Fibroblast of skin of right biceps (primary cell): ENCODE data around the gene FAN1.
A peak's percentile ranks its signal among the peaks of the same experiment; 100 is the strongest.

ENCODE experiments used
- DNase-seq: peaks from one replicate; pipeline ENCODE4 v3.0.0-alpha.2; 2013

Gene FAN1

GRCh38 chr15:30962659-30963058 is 58.9 kb downstream of the FAN1 start:
- DNase-seq, result no peak

- DNase-seq, result no peak
Observed at GRCh38 chr15:30963681-30964080, 60.0 kb downstream of the FAN1 start.

- no peak for DNase-seq
Observed at GRCh38 chr15:30969724-30970123, 66.0 kb downstream of the FAN1 start.

- DNase-seq, result no peak
Observed at GRCh38 chr15:30973379-30973778, 69.7 kb downstream of the FAN1 start.

- no peak for DNase-seq
Observed at GRCh38 chr15:30974112-30974511, 70.4 kb downstream of the FAN1 start.

GRCh38 chr15:30978328-30978727 is 74.6 kb downstream of the FAN1 start:
- DNase-seq, result no peak

GRCh38 chr15:30979457-30979856 is 75.7 kb downstream of the FAN1 start:
- no peak for DNase-seq

GRCh38 chr15:30984118-30984517 is 80.4 kb downstream of the FAN1 start:
- DNase-seq, result no peak

GRCh38 chr15:30984542-30984941 is 80.8 kb downstream of the FAN1 start:
- DNase-seq, result no peak

GRCh38 chr15:30985081-30985531 is 81.4 kb downstream of the FAN1 start:
- DNase-seq, result peak; percentile 19

- DNase-seq, result no peak
Observed at GRCh38 chr15:30990036-30990435, 86.3 kb downstream of the FAN1 start.

GRCh38 chr15:30990446-30991254 is 86.9 kb downstream of the FAN1 start:
- peak; percentile 15 for DNase-seq

GRCh38 chr15:30991255-30992235 is 87.8 kb downstream of the FAN1 start, which contains the start of gene MTMR10:
Gene MTMR10 (minus strand): TSS chr15:30991628. CDS start chr15:30991506, 122 bp downstream.
- DNase-seq, result peak; percentile 83

GRCh38 chr15:30992249-30992864 is 88.6 kb downstream of the FAN1 start:
- no peak for DNase-seq
